ENCODE results near the gene MLF2.

Gene MLF2

DNA sequence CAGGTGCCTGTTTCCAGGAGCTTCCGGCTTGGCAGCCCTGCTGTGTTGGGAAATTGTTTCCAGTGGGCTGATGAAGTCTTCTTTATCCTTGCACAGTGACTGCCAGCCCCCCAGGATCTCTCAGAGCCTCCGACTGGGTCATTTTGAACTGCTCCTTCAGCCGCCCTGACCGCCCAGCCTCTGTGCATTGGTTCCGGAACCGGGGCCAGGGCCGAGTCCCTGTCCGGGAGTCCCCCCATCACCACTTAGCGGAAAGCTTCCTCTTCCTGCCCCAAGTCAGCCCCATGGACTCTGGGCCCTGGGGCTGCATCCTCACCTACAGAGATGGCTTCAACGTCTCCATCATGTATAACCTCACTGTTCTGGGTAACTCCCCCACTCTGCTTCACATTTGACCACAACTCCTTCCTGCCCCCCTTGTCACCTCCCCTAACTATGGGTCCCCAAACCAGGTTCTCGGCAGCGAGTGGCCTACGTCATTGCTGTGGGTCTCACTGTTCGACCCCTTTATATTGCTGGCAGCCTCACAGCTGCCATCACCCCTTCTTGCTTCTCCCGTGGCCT is 21.6 kb upstream of the MLF2 start:
- no peaks in the 10 kb centered on the region for H3K27me3 ChIP-seq (replicated peaks)
- DNase-seq = no peak
- in situ Hi-C loops (cut with HindIII; ENCODE audit: low pct_ligation_motif_present, low sequenced_read_pairs) = no loop called here
- no peak overlapping the region for H3K27ac ChIP-seq
- TF ChIP-seq CTCF (IDR thresholded peaks at IDR 0.05; ENCODE audit: low read depth, low read length, missing control alignments) = no peak
- no peak overlapping the region for H3K4me3 ChIP-seq (ENCODE audit: low read depth, low read length)
- H3K36me3 ChIP-seq (replicated peaks) = peaks cover 14% of the 10 kb centered on the region

DNA sequence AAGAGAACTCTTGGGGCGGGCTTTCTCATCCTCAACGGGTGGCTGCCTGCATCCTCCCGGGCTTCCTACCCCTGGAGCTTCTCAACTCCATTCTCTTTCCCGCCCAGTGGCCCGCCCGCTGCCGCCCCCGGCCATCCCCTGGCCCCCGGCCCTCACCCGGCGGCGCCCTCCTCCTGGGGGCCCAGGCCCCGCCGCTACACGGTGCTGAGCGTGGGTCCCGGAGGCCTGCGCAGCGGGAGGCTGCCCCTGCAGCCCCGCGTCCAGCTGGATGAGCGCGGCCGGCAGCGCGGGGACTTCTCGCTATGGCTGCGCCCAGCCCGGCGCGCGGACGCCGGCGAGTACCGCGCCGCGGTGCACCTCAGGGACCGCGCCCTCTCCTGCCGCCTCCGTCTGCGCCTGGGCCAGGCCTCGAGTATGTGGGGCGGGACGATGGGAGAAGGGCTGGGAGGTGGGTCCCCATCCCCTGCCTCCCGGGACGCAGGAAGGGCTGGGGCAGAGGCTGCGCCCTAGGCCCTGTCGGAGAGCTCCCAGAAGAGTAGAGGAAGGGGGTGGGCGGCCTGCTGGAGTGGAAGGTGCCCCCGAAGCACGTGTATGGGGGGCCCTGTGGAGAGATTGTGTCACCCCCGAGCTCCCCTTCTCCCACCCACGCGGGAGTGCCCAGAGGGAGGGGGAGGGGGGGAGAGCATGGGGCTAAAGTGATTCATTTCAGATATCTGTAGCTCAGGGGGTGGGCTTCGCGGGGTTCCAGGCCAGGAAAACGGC is 20.8 kb upstream of the MLF2 start:
- Histone ChIP-seq H3K36me3 (replicated peaks) (peaks cover 18% of the 10 kb centered on the region), H3K4me3 (ENCODE audit: low read depth, low read length) (no peak overlapping the region), H3K27me3 (replicated peaks) (no peaks in the 10 kb centered on the region), H3K27ac (no peak overlapping the region)
- no peak for TF ChIP-seq CTCF (IDR thresholded peaks at IDR 0.05; ENCODE audit: low read depth, low read length, missing control alignments)
- no peak for DNase-seq
- in situ Hi-C loops (cut with HindIII; ENCODE audit: low pct_ligation_motif_present, low sequenced_read_pairs) = no loop called here

DNA sequence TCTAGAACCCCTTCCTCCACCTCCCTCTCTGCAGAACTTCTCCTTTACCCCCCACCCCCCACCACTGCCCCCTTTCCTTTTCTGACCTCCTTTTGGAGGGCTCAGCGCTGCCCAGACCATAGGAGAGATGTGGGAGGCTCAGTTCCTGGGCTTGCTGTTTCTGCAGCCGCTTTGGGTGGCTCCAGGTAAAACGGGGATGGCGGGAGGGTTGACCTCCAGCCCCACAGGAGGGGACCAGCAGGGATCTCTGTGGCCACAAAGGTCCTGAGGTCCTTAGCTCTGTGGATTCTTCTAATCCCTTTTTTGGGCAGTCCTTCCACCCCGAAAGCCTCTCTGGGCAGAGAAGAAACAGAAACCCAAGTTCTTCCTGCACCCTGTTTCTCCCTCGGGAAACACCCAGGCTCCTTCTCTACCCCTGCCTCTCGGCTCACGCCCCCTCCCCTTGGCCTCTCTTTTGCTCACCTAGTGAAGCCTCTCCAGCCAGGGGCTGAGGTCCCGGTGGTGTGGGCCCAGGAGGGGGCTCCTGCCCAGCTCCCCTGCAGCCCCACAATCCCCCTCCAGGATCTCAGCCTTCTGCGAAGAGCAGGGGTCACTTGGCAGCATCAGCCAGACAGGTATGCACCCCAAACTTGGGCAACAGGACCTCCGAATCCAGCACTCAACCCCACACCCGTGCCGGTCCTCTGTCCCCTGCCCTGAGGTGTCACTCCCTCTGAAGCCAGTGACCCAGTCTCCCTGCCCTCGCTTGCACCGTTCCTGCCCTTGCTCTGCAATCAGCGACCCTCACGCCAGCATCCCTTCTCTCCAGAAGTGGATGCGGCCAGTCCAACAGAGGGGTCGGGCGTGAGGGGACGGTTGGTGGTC is 20.0 kb upstream of the MLF2 start:
- H3K36me3 ChIP-seq (replicated peaks) = peaks cover 18% of the 10 kb centered on the region
- no peak for DNase-seq
- no peak for TF ChIP-seq CTCF (IDR thresholded peaks at IDR 0.05; ENCODE audit: low read depth, low read length, missing control alignments)
- in situ Hi-C loops (cut with HindIII; ENCODE audit: low pct_ligation_motif_present, low sequenced_read_pairs) = no loop called here
- no peak overlapping the region for H3K27ac ChIP-seq
- H3K4me3 ChIP-seq (ENCODE audit: low read depth, low read length) = no peak overlapping the region
- no peaks in the 10 kb centered on the region for H3K27me3 ChIP-seq (replicated peaks)

DNA sequence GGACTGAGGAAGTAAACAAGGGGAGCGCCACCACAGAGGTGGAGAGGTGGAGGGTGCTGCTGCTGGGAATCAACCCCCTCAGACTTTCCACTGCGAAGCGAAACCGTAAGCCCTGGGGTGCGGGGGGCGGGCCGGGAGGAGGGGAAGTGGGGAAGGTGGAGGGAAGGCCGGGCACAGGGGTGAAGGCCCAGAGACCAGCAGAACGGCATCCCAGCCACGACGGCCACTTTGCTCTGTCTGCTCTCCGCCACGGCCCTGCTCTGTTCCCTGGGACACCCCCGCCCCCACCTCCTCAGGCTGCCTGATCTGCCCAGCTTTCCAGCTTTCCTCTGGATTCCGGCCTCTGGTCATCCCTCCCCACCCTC is 19.4 kb upstream of the MLF2 start, which contains the start of gene LAG3:
TSS of gene LAG3 (plus strand) at position 190 of the 365 bp plus-strand sequence. CDS start 333 bp downstream, outside the sequence.
- no peaks in the 10 kb centered on the region for H3K27me3 ChIP-seq (replicated peaks)
- no peak for TF ChIP-seq CTCF (IDR thresholded peaks at IDR 0.05; ENCODE audit: low read depth, low read length, missing control alignments)
- H3K36me3 ChIP-seq (replicated peaks) = peaks cover 18% of the 10 kb centered on the region
- no peak within 1 kb of the TSS for H3K27ac ChIP-seq
- in situ Hi-C loops (cut with HindIII; ENCODE audit: low pct_ligation_motif_present, low sequenced_read_pairs) = no loop called here
- no peak within 1 kb of the TSS for H3K4me3 ChIP-seq (ENCODE audit: low read depth, low read length)
- DNase-seq = no peak

- Histone ChIP-seq H3K4me3 (ENCODE audit: low read depth, low read length) (no peak overlapping the region), H3K27me3 (replicated peaks) (no peaks in the 10 kb centered on the region), H3K27ac (no peak overlapping the region)
Observed at GRCh38 chr12:6771509-6772330, 18.8 kb upstream of the MLF2 start.

More at GRCh38 chr12:6771509-6772330, 18.8 kb upstream of the MLF2 start:
- peaks cover 18% of the 10 kb centered on the region for H3K36me3 ChIP-seq (replicated peaks)
- in situ Hi-C loops (cut with HindIII; ENCODE audit: low pct_ligation_motif_present, low sequenced_read_pairs) = no loop called here
- no peak for TF ChIP-seq CTCF (IDR thresholded peaks at IDR 0.05; ENCODE audit: low read depth, low read length, missing control alignments)
- DNase-seq = no peak
